ENCODE data around the gene CFAP53. TPM values are rescaled to one million over a fixed set of nuclear protein-coding genes. Genes with fewer than 3 reads are reported as not detected.
"Not testable (repeated sequence)": the region's sequence is repeated elsewhere in the genome, so short reads cannot be mapped to it uniquely, and the experiment has no call there.

CFAP53 gene
- total and polyA plus RNA-seq, 2 of the 4 experiments (the other 2 are of a cell fraction) = under 0.01 to 0.12 TPM

GRCh38 chr18:50247561-50247960 is 18.7 kb downstream of the CFAP53 start:
- DNase-seq (no peak), ATAC-seq (ENCODE audit: low read depth) (no peak)
- Histone ChIP-seq H3K23ac (ENCODE audit: low read depth, low read length) (no peak overlapping the region), H2AK9ac (replicated peaks; ENCODE audit: low read depth, low read length, poor library complexity) (no peak overlapping the region), H3K36me3 (ENCODE audit: control insufficient read depth, insufficient read depth, low read length) (no peaks in the 10 kb centered on the region), H2BK20ac (ENCODE audit: low read depth, low read length) (no peak overlapping the region), H3K9ac (ENCODE audit: low read depth, low read length) (no peak overlapping the region), H2BK15ac (ENCODE audit: low read depth, low read length) (no peak overlapping the region), H3K14ac (replicated peaks; ENCODE audit: low read depth, low read length) (no peak overlapping the region), H3K79me1 (ENCODE audit: low read depth in 1 of 2, low read length in 2 of 2) (no peaks in the 10 kb centered on the region), H3K9me1 (ENCODE audit: insufficient read depth, low read length) (no peaks in the 10 kb centered on the region), H3K4me1 (ENCODE audit: control insufficient read depth, insufficient read depth, low read length) (no peaks in the 10 kb centered on the region), H2BK5ac (ENCODE audit: low read depth, low read length, poor library complexity, severe bottlenecking) (no peak overlapping the region), H3K9me3 (ENCODE audit: control insufficient read depth, insufficient read depth, low read length) (no peaks in the 10 kb centered on the region), H4K91ac (ENCODE audit: insufficient read depth, low read depth, low read length) (no peak overlapping the region), H2AFZ (replicated peaks; ENCODE audit: low read length, poor library complexity) (no peak overlapping the region), H3K56ac (ENCODE audit: extremely low read depth, insufficient read depth, low read length) (no peak overlapping the region), H3K18ac (ENCODE audit: low read depth, low read length) (no peak overlapping the region), H3K4ac (ENCODE audit: low read depth, low read length) (no peak overlapping the region), H3K4me3 (ENCODE audit: insufficient read depth, low read depth, low read length) (no peak overlapping the region), H2BK120ac (ENCODE audit: low read depth, low read length) (no peak overlapping the region), H3K27ac (ENCODE audit: insufficient read depth, low read length) (no peak overlapping the region), H3K27me3 (ENCODE audit: control insufficient read depth, insufficient read depth, low read length) (no peaks in the 10 kb centered on the region; the same call in 1 of the 2 replicates), H2AK5ac (ENCODE audit: low read depth, low read length) (no peak overlapping the region), H3K4me2 (ENCODE audit: low read depth, low read length) (no peak overlapping the region), H4K8ac (ENCODE audit: low read depth in 2 of 2, low read length in 2 of 2) (no peak overlapping the region), H4K20me1 (ENCODE audit: insufficient read depth, low read length) (no peaks in the 10 kb centered on the region), H4K5ac (ENCODE audit: low read depth, low read length) (no peak overlapping the region)
- ChIA-PET CTCF (no interaction called here), POLR2A (ENCODE audit: unreplicated experiment) (no interaction called here)
- dilution Hi-C loops (cut with HindIII; ENCODE audit: low sequenced_read_pairs, unreplicated experiment) (no loop called here), in situ Hi-C loops (cut with MboI; ENCODE audit: low sequenced_read_pairs) (no loop called here), intact Hi-C loops (cut with micrococcal nuclease) (no loop called here)
- TF ChIP-seq RAD21 (IDR thresholded peaks at IDR 0.05; ENCODE audit: low read length) (no peak), FOS (IDR thresholded peaks at IDR 0.05; ENCODE audit: low read depth, low read length) (no peak), ELK1 (IDR thresholded peaks at IDR 0.05; ENCODE audit: borderline replicate concordance, low read depth, low read length) (no peak)
- BruUV-seq (replicated peaks) = no TSS peak

- H4K91ac ChIP-seq (ENCODE audit: insufficient read depth, low read depth, low read length); H3K4me2 ChIP-seq (ENCODE audit: low read depth, low read length); H3K4ac ChIP-seq (ENCODE audit: low read depth, low read length); H3K4me3 ChIP-seq (ENCODE audit: insufficient read depth, low read depth, low read length); POLR2A ChIA-PET (ENCODE audit: unreplicated experiment); H3K9me1 ChIP-seq (ENCODE audit: insufficient read depth, low read length); H3K27me3 ChIP-seq (ENCODE audit: control insufficient read depth, insufficient read depth, low read length); ATAC-seq (ENCODE audit: low read depth); H3K56ac ChIP-seq (ENCODE audit: extremely low read depth, insufficient read depth, low read length); H2BK15ac ChIP-seq (ENCODE audit: low read depth, low read length); H4K5ac ChIP-seq (ENCODE audit: low read depth, low read length); DNase-seq; dilution Hi-C loops (cut with HindIII; ENCODE audit: low sequenced_read_pairs, unreplicated experiment); H3K9ac ChIP-seq (ENCODE audit: low read depth, low read length); H3K9me3 ChIP-seq (ENCODE audit: control insufficient read depth, insufficient read depth, low read length); CTCF ChIA-PET; H3K79me1 ChIP-seq (ENCODE audit: low read depth in 1 of 2, low read length in 2 of 2); H2AK9ac ChIP-seq (replicated peaks; ENCODE audit: low read depth, low read length, poor library complexity); H2BK20ac ChIP-seq (ENCODE audit: low read depth, low read length); H3K14ac ChIP-seq (replicated peaks; ENCODE audit: low read depth, low read length); H2BK5ac ChIP-seq (ENCODE audit: low read depth, low read length, poor library complexity, severe bottlenecking); H2AK5ac ChIP-seq (ENCODE audit: low read depth, low read length); H3K27ac ChIP-seq (ENCODE audit: insufficient read depth, low read length); H3K36me3 ChIP-seq (ENCODE audit: control insufficient read depth, insufficient read depth, low read length); H3K18ac ChIP-seq (ENCODE audit: low read depth, low read length); BruUV-seq (replicated peaks); H4K8ac ChIP-seq (ENCODE audit: low read depth in 2 of 2, low read length in 2 of 2); H2BK120ac ChIP-seq (ENCODE audit: low read depth, low read length); H2AFZ ChIP-seq (replicated peaks; ENCODE audit: low read length, poor library complexity); H3K4me1 ChIP-seq (ENCODE audit: control insufficient read depth, insufficient read depth, low read length); intact Hi-C loops (cut with micrococcal nuclease); H3K23ac ChIP-seq (ENCODE audit: low read depth, low read length); in situ Hi-C loops (cut with MboI; ENCODE audit: low sequenced_read_pairs); H4K20me1 ChIP-seq (ENCODE audit: insufficient read depth, low read length): not testable (repeated sequence)
- 60% methylated on average over 1 of the region's 8 CpGs; no CpG with 5 or more reads in 1 of the 2 experiments for WGBS, 2 experiments (ENCODE audit: extremely low coverage in 2 of 2, insufficient read length in 1 of 2)
Observed at GRCh38 chr18:50241768-50242167, 24.5 kb downstream of the CFAP53 start.
